Cardiac muscle cell (in vitro differentiated cells and primary cell): ENCODE results near the gene TBXAS1. TPM values are rescaled to one million over a fixed set of nuclear protein-coding genes. Genes with fewer than 3 reads are reported as not detected.

ENCODE experiments used
- DNase-seq, 2 donors: peaks; one replicate each; pipeline versions ENCODE4 v3.0.0 to v3.0.0-alpha.2; 2010 to 2017; ENCODE audit warnings: low read depth in 1 of 2, low spot score in 1 of 2
- H3K27ac ChIP-seq: fragments of 200-600 bp; sonication (generic); 2 replicates; pipeline ENCODE4 v1.5.1; 2016
- H3K27me3 ChIP-seq: fragments of 200-600 bp; sonication (generic); 2 replicates; pipeline ENCODE4 v1.6.0; 2016; ENCODE audit warnings: control low read depth
- H3K36me3 ChIP-seq: fragments of 200-600 bp; sonication (generic); 2 replicates; pipeline ENCODE4 v1.5.1; 2016; ENCODE audit warnings: control low read depth
- H3K4me1 ChIP-seq: fragments of 200-600 bp; sonication (generic); 2 replicates; pipeline ENCODE4 v1.8.1; 2017; ENCODE audit warnings: low read depth, mild to moderate bottlenecking, mixed run types
- H3K4me3 ChIP-seq: fragments of 200-600 bp; sonication (generic); 2 replicates; pipeline ENCODE4 v1.5.1; 2016; ENCODE audit warnings: mild to moderate bottlenecking
- H3K9me3 ChIP-seq: fragments of 200-600 bp; sonication (generic); 2 replicates; pipeline ENCODE4 v1.5.1; 2017; ENCODE audit warnings: low read depth, mild to moderate bottlenecking, control low read depth
- polyA plus RNA-seq: library from polyadenylated mRNA; unstranded; fragments of >200 nt; fragmentation: Nextera tagmentation; extraction: Ambion mirVana; gene quantifications from 2 replicates; pipeline ENCODE4 v1.2.1, GENCODE V29; 2016
- total RNA-seq: library from RNA; depleted of rRNA; stranded (reverse); fragments of >200 nt; gene quantifications from 2 replicates; pipeline ENCODE4 v1.2.3, GENCODE V29; 2016
- TF ChIP-seq, protein P1 (sequence below): IDR thresholded peaks from 2 replicates; pipeline ENCODE4 v1.5.1; 2012; ENCODE audit warnings: low read depth, mild to moderate bottlenecking, low read length

Gene TBXAS1
- total and polyA plus RNA-seq, 2 experiments from 2014 or later, result 0.83 to 6.2 TPM

- Histone ChIP-seq H3K27ac (no peak overlapping the region), H3K9me3 (no peaks in the 10 kb centered on the region), H3K36me3 (no peaks in the 10 kb centered on the region), H3K4me1 (peaks cover 38% of the 10 kb centered on the region), H3K27me3 (no peaks in the 10 kb centered on the region), H3K4me3 (no peak overlapping the region)
- TF ChIP-seq, protein P1, sequence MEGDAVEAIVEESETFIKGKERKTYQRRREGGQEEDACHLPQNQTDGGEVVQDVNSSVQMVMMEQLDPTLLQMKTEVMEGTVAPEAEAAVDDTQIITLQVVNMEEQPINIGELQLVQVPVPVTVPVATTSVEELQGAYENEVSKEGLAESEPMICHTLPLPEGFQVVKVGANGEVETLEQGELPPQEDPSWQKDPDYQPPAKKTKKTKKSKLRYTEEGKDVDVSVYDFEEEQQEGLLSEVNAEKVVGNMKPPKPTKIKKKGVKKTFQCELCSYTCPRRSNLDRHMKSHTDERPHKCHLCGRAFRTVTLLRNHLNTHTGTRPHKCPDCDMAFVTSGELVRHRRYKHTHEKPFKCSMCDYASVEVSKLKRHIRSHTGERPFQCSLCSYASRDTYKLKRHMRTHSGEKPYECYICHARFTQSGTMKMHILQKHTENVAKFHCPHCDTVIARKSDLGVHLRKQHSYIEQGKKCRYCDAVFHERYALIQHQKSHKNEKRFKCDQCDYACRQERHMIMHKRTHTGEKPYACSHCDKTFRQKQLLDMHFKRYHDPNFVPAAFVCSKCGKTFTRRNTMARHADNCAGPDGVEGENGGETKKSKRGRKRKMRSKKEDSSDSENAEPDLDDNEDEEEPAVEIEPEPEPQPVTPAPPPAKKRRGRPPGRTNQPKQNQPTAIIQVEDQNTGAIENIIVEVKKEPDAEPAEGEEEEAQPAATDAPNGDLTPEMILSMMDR, result no peak
- peak in 1 of 2 donors; percentile 98 for DNase-seq
Observed at GRCh38 chr7:139915864-139916716, 87.0 kb downstream of the TBXAS1 start.

DNA sequence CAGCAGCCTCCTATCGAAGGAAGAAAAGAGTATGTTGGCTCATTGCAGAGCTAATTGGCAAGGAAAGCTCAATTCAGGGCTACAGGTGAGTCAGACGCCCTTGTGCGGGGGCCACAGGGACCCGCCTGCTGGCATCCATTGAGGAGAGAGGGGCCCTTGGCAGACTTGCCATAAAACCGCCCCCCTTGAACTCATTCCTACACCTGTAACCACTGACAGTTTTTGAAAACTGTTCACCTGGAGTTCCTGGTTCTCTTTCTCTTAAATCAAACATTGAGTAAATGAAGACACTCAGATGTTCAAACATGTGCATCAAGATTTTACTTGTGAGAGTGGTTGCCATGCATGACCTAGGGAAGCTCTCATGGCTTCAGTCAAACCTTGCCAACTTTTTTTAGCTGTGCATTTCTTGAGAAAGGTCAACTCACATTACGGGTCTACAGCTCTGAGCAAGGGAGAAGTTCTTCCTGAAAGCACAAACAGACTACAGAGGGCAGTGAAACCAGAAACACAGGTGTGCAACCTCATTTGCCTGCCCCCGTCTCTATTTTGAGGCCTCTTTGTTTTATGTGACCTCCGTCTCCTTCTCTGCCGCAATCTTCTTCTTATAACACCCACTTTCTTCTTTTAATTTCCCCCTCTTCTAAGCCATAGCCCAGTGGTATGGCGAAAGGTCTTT, 87.8 kb downstream of the TBXAS1 start:
- no peak overlapping the region for H3K4me3 ChIP-seq
- H3K36me3 ChIP-seq, result no peaks in the 10 kb centered on the region
- TF ChIP-seq, protein P1, result no peak
- no peak overlapping the region for H3K27ac ChIP-seq
- DNase-seq, result no peak
- no peaks in the 10 kb centered on the region for H3K9me3 ChIP-seq
- H3K4me1 ChIP-seq, result peaks cover 38% of the 10 kb centered on the region
- H3K27me3 ChIP-seq, result no peaks in the 10 kb centered on the region

DNA sequence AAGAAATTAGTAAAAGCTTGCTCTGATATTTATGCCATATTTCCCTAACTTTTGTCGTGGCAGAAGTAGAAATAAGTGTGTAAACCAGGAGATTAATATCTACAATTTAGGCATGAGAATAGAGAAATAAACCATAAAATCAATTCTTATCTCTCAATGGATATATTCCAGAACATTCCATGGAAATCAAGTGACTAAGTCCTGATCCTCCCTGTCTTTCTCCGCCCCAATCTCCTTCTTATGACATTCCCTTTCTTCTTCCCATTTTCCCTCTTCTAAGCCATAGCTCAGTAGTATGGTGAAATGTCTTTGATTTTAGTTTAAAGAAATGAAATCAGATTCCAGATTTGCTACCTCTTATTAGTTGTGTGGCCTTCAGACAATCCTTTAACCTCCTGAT, 88.8 kb downstream of the TBXAS1 start:
- Histone ChIP-seq H3K4me3 (no peak overlapping the region), H3K27me3 (no peaks in the 10 kb centered on the region), H3K9me3 (no peaks in the 10 kb centered on the region), H3K4me1 (peaks cover 38% of the 10 kb centered on the region), H3K36me3 (no peaks in the 10 kb centered on the region), H3K27ac (peak overlapping the region; percentile 91)
- TF ChIP-seq, protein P1, result no peak
- DNase-seq, result peak in 1 of 2 donors; percentile 37

- TF ChIP-seq, protein P1, result no peak
- peak overlapping the region; percentile 91 for H3K27ac ChIP-seq
- H3K36me3 ChIP-seq, result no peaks in the 10 kb centered on the region
- DNase-seq, result peak; percentile 86 to 92
- no peak overlapping the region for H3K4me3 ChIP-seq
- H3K27me3 ChIP-seq, result no peaks in the 10 kb centered on the region
- H3K9me3 ChIP-seq, result no peaks in the 10 kb centered on the region
- H3K4me1 ChIP-seq, result peaks cover 36% of the 10 kb centered on the region
Observed at GRCh38 chr7:139918480-139918879, 89.4 kb downstream of the TBXAS1 start.

DNA sequence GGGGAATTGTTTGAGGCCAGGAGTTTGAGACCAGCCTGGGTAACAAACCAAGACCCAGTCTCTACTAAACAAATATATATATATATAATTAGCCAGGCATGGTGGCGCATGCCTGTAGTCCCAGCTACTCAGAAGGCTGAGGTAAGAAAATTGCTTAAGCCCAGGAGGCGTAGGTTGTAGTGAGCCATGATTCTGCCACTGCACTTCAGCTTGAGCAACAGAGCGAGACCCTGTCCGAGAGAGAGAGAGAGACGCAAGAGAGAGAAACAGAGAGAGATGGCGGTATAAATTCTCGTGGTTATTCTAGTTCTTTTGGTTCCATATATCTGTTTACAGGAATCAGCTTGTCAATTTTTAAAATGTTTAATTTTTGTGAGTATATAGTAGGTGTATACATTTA, 94.0 kb downstream of the TBXAS1 start:
- DNase-seq, result no peak
- Histone ChIP-seq H3K27me3 (no peaks in the 10 kb centered on the region), H3K36me3 (no peaks in the 10 kb centered on the region), H3K9me3 (no peaks in the 10 kb centered on the region), H3K4me3 (no peak overlapping the region), H3K27ac (no peak overlapping the region), H3K4me1 (peaks cover 20% of the 10 kb centered on the region)
- TF ChIP-seq, protein P1, result no peak
